HG02840 (cell line): ENCODE results near the gene SP7.
"Not testable (repeated sequence)": the region's sequence is repeated elsewhere in the genome, so short reads cannot be mapped to it uniquely, and the experiment has no call there.

Experiments used
- ATAC-seq: cut with Tn5 transposase; IDR thresholded peaks from one replicate; pipeline ENCODE4 v1.9.1; 2021; ENCODE audit warnings: mild to moderate bottlenecking, moderate library complexity, moderate number of reproducible peaks; ENCODE audit not compliant: unreplicated experiment, low FRiP score

SP7 gene

DNA sequence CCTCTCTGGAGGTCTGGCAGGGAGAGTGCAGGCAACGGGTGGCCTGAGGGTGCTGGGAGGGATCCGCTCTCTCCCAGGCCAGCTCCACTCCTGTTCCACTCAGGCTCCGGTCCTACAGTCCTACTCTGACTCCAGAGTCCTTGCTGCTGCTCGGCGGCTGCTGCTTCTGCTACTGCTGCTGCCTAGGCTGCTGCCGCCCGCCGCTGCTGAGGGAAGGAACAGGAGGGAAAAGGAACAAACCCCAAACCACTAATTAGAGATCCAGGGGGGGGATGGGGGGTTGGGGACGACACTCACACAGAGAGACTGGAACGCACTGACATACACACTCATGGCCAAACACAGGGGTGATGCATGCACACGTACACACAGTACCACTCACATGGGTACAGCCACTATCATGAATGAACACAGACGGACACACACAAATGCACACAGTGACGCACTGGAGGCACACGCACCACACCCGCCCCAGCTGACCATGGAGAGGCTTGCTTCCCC is at the start of gene SP7:
TSS of gene SP7 (minus strand) at position 174 of the 501 bp plus-strand sequence. CDS start 708 bp downstream, outside the sequence.
- ATAC-seq, result no peak

- ATAC-seq, result no peak
Observed at GRCh38 chr12:53383258-53383657, 47.1 kb upstream of the SP7 start.

DNA sequence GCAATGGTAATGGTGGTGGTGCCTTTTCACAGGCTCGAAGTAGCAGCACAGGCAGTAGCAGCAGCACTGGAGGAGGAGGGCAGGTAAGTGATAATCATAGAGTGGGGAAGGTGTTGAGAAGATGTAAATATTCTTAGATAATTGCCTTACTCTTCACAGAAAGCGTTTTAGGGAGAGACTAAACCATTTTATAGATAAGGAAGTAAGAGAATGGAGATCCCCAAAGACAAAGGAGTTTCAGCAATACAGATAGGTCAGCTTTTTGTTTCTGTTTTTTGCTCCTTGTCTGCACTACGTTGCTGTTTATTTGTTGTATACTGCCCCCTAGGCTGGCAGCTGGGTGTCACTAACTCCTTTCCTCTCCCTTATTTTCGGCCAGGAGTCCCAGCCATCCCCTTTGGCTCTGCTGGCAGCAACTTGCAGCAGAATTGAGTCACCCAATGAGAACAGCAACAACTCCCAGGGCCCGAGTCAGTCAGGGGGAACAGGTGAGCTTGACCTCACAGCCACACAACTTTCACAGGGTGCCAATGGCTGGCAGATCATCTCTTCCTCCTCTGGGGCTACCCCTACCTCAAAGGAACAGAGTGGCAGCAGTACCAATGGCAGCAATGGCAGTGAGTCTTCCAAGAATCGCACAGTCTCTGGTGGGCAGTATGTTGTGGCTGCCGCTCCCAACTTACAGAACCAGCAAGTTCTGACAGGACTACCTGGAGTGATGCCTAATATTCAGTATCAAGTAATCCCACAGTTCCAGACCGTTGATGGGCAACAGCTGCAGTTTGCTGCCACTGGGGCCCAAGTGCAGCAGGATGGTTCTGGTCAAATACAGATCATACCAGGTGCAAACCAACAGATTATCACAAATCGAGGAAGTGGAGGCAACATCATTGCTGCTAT is 45.8 kb upstream of the SP7 start:
- no peak for ATAC-seq

- no peak for ATAC-seq
Observed at GRCh38 chr12:53380794-53381730, 44.9 kb upstream of the SP7 start.

GRCh38 chr12:53380104-53380793 is 44.1 kb upstream of the SP7 start, which contains the start of gene SP1:
TSS of gene SP1 (plus strand) at chr12:53380176. CDS start at chr12:53380292, 116 bp downstream.
- peak; percentile 35 for ATAC-seq

GRCh38 chr12:53379389-53380103 is 43.4 kb upstream of the SP7 start:
- ATAC-seq, result peak; percentile 74

DNA sequence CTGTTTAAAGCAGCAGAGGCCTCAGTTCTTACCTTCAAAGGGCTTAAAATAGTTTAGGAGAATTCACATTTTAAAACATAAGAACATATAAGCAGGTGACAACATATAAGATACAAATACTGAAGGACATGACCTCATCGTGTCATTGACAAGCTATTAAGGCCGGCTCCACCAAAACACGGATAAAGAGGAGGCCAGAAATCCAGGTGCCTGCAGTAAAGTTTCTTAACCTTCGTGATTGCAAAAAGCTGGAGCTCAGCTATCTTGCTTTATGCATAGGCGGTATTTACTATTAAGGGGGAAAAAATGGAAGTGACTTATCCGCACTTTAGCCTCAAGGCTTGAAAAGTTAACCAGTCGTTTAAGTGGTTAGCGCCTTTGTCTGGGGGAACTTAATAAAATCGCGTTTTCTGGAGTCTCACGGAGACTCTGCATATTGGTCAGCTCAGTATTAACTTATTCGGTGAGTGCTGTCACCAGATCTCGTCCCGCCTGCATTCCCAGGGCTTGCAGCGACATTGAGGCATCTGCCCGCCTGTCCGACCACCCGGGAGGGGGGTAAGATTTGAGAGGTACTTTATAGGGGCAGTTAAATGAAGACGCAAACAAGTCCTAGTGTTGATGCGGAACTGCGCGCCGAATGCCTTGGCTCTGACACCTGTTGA is 42.7 kb upstream of the SP7 start:
- ATAC-seq, result no peak

- ATAC-seq, result no peak
Observed at GRCh38 chr12:53378222-53378621, 42.1 kb upstream of the SP7 start.

- ATAC-seq, result no peak
Observed at GRCh38 chr12:53376747-53377146, 40.6 kb upstream of the SP7 start.

DNA sequence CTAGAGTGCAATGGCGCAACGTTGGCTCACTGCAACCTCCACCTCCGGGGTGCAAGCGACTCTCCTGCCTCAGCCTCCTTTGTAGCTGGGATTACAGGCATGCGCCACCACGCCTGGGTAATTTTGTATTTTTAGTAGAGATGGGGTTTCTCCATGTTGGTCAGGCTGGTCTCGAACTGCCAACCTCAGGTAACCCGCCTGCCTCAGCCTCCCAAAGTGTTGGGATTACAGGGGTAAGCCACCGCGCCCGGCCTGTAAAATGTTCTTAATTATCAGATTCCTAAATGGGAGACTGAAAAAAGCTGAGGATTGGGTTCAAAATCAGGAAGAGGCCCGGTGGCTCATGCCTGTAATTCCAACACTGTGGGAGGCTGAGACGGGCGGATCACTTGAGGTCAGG is 38.1 kb upstream of the SP7 start:
- not testable (repeated sequence) for ATAC-seq

DNA sequence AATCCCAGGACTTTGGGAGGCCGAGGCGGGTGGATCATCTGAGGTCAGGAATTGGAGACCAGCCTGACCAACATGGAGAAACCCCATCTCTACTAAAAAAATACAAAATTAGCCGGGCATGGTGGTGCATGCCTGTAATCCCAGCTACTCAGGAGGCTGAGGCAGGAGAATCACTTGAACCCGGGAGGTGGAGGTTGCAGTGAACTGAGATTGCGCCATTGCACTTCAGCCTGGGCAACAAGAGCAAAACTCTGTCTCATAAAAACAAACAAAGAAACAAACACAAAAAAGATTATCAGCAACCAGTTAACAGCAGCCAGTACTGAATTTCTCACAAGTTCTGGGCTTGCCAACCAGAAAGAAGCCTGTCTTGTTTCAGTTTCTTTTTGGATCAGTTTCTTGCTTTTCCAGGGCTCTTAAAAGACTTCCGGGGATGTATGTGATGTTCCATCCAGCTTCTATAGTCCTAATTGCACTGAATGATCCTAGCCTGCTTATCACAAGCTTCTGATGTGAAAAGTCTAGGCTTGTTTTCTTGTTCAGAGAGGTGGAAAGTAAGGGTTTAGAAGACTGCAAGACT is 37.5 kb upstream of the SP7 start:
- not testable (repeated sequence) for ATAC-seq

DNA sequence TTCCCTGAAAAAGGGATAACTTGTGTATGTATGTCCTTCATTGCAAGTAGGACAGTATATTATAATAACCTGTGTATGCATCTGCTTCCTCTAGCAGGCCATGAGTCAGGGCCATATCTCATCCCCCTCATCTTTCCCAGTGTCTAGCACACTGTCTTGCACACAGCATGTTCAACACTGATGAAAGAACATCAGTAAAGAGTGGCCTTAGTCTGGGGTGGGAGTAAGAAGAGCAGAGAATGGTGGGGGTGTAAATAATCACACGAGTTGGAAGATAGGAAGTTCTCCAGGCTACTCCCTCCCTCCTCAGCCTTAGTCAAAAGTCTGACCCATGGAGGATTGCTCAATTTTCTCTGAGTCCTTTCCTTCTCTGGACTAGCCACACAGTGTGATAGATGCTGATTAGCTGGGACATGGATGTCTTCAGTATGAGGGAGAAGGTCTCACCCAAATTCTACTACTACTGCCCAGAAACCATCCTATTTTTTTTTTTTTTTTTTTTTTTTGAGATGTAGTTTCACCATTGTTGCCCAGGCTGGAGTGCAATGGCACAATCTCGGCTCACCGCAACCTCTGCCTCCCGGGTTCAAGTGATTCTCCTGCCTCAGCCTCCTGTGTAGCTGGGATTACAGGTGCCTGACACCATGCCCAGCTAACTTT is 29.2 kb upstream of the SP7 start:
- no peak for ATAC-seq

- not testable (repeated sequence) for ATAC-seq
Observed at GRCh38 chr12:53361638-53362037, 25.5 kb upstream of the SP7 start.

- ATAC-seq, result no peak
Observed at GRCh38 chr12:53358836-53359419, 22.8 kb upstream of the SP7 start.

- no peak for ATAC-seq
Observed at GRCh38 chr12:53355121-53355520, 19.0 kb upstream of the SP7 start.

DNA sequence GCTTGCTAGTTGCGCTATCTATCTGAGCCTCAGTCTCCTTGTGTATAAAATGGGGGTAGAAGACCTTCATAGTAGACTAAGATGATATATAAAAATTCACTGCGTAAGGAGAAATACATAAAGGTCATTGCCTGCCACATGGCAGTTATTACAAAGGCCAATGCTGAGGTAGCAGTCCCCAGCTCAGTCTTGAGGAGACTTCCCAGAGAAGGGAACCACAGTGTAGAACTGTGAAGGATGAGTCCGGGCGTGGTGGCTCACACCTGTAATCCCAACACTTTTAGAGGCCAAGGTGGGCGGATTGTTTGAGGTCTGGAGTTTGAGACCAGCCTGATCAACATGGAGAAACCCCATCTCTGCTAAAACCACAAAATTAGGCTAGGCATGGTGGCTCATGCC is 17.1 kb upstream of the SP7 start:
- ATAC-seq, result no peak

GRCh38 chr12:53352331-53353256 is 16.4 kb upstream of the SP7 start:
- ATAC-seq, result no peak
